ENCODE results near the gene OCIAD1.

Gene OCIAD1

DNA sequence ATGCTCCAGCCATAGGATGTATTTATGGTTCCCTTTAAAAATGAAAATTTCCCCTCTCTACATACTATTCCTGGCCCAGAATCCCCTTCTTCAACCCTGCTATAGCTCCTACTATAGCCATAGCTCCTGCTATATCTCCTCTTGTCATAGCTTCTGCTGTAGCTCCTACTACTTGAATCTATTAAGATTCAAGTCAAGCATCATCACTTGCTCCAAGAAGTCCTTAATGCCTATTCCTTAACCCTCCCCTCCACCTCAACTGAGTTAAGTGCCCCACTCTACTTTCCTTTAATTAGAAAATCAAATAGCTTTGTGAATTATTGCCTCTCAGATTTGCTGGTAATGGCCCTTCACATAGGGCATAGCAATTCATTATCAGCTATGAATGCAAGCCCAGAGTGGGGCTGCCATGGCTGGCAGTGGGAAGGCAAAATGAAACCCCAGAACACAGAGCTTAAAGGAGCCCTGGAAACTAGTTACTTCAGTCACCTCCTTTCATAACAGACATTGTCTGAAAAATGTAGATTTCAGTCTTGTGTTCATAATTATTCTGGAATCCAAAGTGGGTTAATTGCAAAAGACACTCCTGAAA lies 60.2 kb downstream of the OCIAD1 start:
- no peak overlapping the region for H3K4me3 ChIP-seq (ENCODE audit: low read depth, low read length)
- DNase-seq (ENCODE audit: low read depth) = no peak
- no peak for TF ChIP-seq CTCF (IDR thresholded peaks at IDR 0.05; ENCODE audit: low read depth, low read length, missing control alignments)
- in situ Hi-C loops (cut with HindIII; ENCODE audit: low sequenced_read_pairs) = no loop called here

DNA sequence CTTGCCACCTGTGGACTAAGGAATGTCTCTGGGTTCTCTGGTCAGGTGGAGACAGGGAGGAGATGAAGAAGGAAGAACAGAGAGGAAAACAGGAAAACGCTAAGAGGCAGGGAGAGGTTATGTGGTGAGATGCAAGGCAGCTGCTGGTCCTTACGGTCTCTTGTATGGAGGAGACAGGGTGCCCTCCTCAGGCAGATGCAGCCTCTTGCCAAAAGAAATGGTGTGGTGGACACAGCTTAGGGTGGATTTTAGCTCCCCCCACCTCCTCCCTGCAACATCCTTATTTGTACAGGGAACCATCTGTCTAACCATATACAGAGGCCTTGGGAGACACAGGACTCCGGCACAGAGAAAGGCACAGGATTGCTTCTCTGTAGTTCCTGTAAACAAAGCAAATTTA lies 66.0 kb downstream of the OCIAD1 start:
- in situ Hi-C loops (cut with HindIII; ENCODE audit: low sequenced_read_pairs) = no loop called here
- no peak for DNase-seq (ENCODE audit: low read depth)
- H3K4me3 ChIP-seq (ENCODE audit: low read depth, low read length) = no peak overlapping the region
- TF ChIP-seq CTCF (IDR thresholded peaks at IDR 0.05; ENCODE audit: low read depth, low read length, missing control alignments) = no peak

DNA sequence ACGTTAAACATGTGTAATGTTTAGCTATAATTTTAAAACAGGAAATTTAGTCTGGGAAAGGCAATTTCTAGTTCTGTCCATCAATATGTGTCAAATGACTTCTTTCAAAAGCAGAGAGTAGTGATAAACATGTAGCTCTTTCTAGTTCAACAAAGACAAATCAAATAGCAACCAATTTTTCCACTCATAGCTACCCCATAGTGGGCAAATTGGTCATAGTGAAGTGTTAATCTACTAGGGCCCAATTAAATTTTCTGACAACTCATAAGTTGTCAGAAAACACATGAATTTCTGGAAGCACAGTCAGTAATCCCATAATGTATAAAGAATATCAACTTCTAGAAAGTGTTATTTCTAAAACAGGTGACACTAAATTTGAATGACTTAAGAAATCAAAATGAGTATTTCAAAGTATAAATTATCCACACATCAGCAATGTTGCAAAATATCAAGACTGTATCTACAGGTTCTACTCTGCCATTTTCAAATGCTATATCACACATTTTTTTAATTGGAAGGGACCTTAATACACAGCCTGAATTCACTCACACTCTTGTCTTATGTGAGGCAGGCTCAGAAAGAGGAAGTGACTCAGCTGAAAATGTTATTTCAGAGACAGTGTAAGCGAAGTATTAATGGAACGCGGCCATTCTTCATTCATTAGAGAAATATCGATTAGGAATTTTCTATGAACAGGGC lies 68.0 kb downstream of the OCIAD1 start:
- in situ Hi-C loops (cut with HindIII; ENCODE audit: low sequenced_read_pairs) = no loop called here
- no peak overlapping the region for H3K4me3 ChIP-seq (ENCODE audit: low read depth, low read length)
- no peak for TF ChIP-seq CTCF (IDR thresholded peaks at IDR 0.05; ENCODE audit: low read depth, low read length, missing control alignments)
- no peak for DNase-seq (ENCODE audit: low read depth)

- TF ChIP-seq CTCF (IDR thresholded peaks at IDR 0.05; ENCODE audit: low read depth, low read length, missing control alignments) = no peak
- DNase-seq (ENCODE audit: low read depth) = no peak
- in situ Hi-C loops (cut with HindIII; ENCODE audit: low sequenced_read_pairs) = no loop called here
- no peak overlapping the region for H3K4me3 ChIP-seq (ENCODE audit: low read depth, low read length)
Measured at GRCh38 chr4:48899432-48899749, 68.5 kb downstream of the OCIAD1 start.

DNA sequence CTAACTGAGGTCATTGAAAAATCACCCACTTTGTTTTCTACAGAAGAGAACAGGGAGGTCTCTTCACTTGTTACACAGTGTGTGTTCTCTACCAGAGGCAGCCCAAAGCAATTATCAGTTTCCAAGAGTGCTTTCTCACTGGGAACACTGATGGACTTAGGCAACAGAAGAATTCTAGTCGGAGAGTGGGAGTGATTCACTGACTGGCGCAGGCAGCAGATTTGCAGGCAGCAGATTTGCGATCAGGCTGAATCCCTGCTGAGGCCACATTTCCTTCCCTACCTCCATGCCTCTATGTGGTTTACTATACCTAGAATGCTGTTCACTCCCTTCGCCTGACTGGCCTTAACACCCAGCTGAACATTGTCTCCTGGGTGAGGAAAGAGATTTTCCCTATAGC lies 69.1 kb downstream of the OCIAD1 start:
- in situ Hi-C loops (cut with HindIII; ENCODE audit: low sequenced_read_pairs) = no loop called here
- TF ChIP-seq CTCF (IDR thresholded peaks at IDR 0.05; ENCODE audit: low read depth, low read length, missing control alignments) = no peak

DNA sequence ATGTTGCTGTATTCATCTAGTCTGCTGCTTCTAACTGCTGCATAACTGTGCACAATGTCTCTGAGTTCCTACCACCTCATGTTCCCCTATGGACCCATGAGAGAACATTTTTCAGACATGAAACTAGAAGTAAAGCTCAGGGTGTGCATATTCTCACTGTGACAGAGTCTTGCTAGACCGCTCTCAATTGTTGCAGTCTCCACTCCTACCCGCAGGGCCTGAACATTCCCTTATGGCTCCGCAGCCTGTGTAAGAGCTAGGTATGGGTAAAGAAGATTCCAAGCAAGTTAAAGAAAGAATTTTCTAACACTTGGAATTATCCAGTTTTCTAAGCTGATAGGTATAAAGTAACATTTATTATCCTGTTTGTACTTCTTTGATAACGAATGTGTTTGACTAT lies 70.3 kb downstream of the OCIAD1 start:
- H3K4me3 ChIP-seq (ENCODE audit: low read depth, low read length) = no peak overlapping the region
- no peak for DNase-seq (ENCODE audit: low read depth)
- TF ChIP-seq CTCF (IDR thresholded peaks at IDR 0.05; ENCODE audit: low read depth, low read length, missing control alignments) = no peak
- in situ Hi-C loops (cut with HindIII; ENCODE audit: low sequenced_read_pairs) = no loop called here

More for the DNA sequence above, 69.1 kb downstream of the OCIAD1 start:
- DNase-seq (ENCODE audit: low read depth) = peak; percentile 62
- no peak overlapping the region for H3K4me3 ChIP-seq (ENCODE audit: low read depth, low read length)
